Astrocyte (in vitro differentiated cells and primary cell): ENCODE measurements around the gene MSANTD3. TPM values are rescaled to one million over a fixed set of nuclear protein-coding genes. Genes with fewer than 3 reads are reported as not detected.
"Not testable (repeated sequence)": the region's sequence is repeated elsewhere in the genome, so short reads cannot be mapped to it uniquely, and the experiment has no call there.

ENCODE experiments used
- DNase-seq: peaks from one replicate; pipeline ENCODE4 v3.0.0-alpha.2; 2010; ENCODE audit warnings: low read depth
- FAIRE-seq: peaks from 2 replicates; lab custom pipeline; 2011; peaks lifted over from hg19 to GRCh38; lab: Jason Lieb, UNC
- H2AFZ ChIP-seq: 2 replicates; pipeline ENCODE4 v1.6.0; 2012; ENCODE audit warnings: low read depth, low read length, inconsistent platforms
- H3K27ac ChIP-seq: 2 replicates; pipeline ENCODE4 v1.5.1; 2011; ENCODE audit warnings: low read depth, low read length, inconsistent platforms
- H3K27me3 ChIP-seq: 2 replicates; pipeline ENCODE4 v1.6.0; 2011; ENCODE audit warnings: low read length, inconsistent platforms; ENCODE audit not compliant: insufficient read depth
- H3K36me3 ChIP-seq: 2 replicates; pipeline ENCODE4 v1.5.1; 2011; ENCODE audit warnings: low read length, inconsistent platforms; ENCODE audit not compliant: insufficient read depth
- H3K4me1 ChIP-seq: 2 replicates; pipeline ENCODE4 v1.5.1; 2011; ENCODE audit warnings: low read length, inconsistent platforms; ENCODE audit not compliant: insufficient read depth
- H3K4me2 ChIP-seq: 2 replicates; pipeline ENCODE4 v1.6.0; 2012; ENCODE audit warnings: low read length, inconsistent platforms
- H3K4me3 ChIP-seq: 2 replicates; pipeline ENCODE4 v1.5.1; 2011; ENCODE audit warnings: low read depth, mild to moderate bottlenecking, low read length, inconsistent platforms; ENCODE audit not compliant: insufficient read depth
- H3K79me2 ChIP-seq: 2 replicates; pipeline ENCODE4 v1.6.0; 2012; ENCODE audit warnings: mild to moderate bottlenecking, low read length, inconsistent platforms; ENCODE audit not compliant: insufficient read depth
- H3K9ac ChIP-seq: 2 replicates; pipeline ENCODE4 v1.6.0; 2012; ENCODE audit warnings: mild to moderate bottlenecking, low read length, inconsistent platforms
- H3K9me3 ChIP-seq: 2 replicates; pipeline ENCODE4 v1.5.1; 2012; ENCODE audit warnings: low read depth, mild to moderate bottlenecking, low read length, inconsistent platforms; ENCODE audit not compliant: insufficient read depth
- H4K20me1 ChIP-seq: 2 replicates; pipeline ENCODE4 v1.6.0; 2012; ENCODE audit warnings: low read length, inconsistent platforms; ENCODE audit not compliant: insufficient read depth
- H3K27ac Mint-ChIP-seq: one replicate; pipeline ENCODE4 v1.8.0; 2021; ENCODE audit warnings: mild to moderate bottlenecking, mixed read lengths; ENCODE audit not compliant: unreplicated experiment
- H3K27me3 Mint-ChIP-seq: one replicate; pipeline ENCODE4 v1.8.0; 2021; ENCODE audit warnings: low read depth, mixed read lengths; ENCODE audit not compliant: unreplicated experiment
- H3K36me3 Mint-ChIP-seq: one replicate; pipeline ENCODE4 v1.8.0; 2021; ENCODE audit warnings: low read depth, mixed read lengths; ENCODE audit not compliant: unreplicated experiment
- H3K4me1 Mint-ChIP-seq: one replicate; pipeline ENCODE4 v1.8.0; 2021; ENCODE audit warnings: low read depth, mixed read lengths; ENCODE audit not compliant: unreplicated experiment
- H3K4me3 Mint-ChIP-seq: one replicate; pipeline ENCODE4 v1.8.0; 2021; ENCODE audit warnings: mild to moderate bottlenecking, moderate library complexity, mixed read lengths; ENCODE audit not compliant: unreplicated experiment
- H3K9me3 Mint-ChIP-seq: one replicate; pipeline ENCODE4 v1.8.0; 2021; ENCODE audit warnings: mild to moderate bottlenecking, mixed read lengths; ENCODE audit not compliant: unreplicated experiment
- CTCF ChIP-seq: IDR thresholded peaks from 2 replicates; pipeline ENCODE4 v1.5.1; 2011; ENCODE audit warnings: low read depth, mild to moderate bottlenecking, inconsistent platforms, low read length, moderate library complexity; ENCODE audit not compliant: insufficient read depth
- EZH2 ChIP-seq: IDR thresholded peaks from 2 replicates; pipeline ENCODE4 v1.6.1; 2012; ENCODE audit warnings: mild to moderate bottlenecking, low read length, inconsistent platforms; ENCODE audit not compliant: insufficient read depth
- total RNA-seq: library from RNA; stranded (reverse); gene quantifications from 2 replicates; pipeline ENCODE4 v1.2.1, GENCODE V29; 2021

Gene MSANTD3
- total RNA-seq, 1 donor from 2014 or later: 76.0 TPM

GRCh38 chr9:100419166-100419565 lies 7.8 kb upstream of the MSANTD3 start:
- H3K27ac Mint-ChIP-seq: no peak overlapping the region
- FAIRE-seq (no peak), DNase-seq (no peak)

GRCh38 chr9:100421116-100421515 lies 5.8 kb upstream of the MSANTD3 start:
- not testable (repeated sequence) for FAIRE-seq, H2AFZ ChIP-seq, H3K4me3 Mint-ChIP-seq, H3K27me3 Mint-ChIP-seq, H3K4me1 ChIP-seq, H3K9me3 Mint-ChIP-seq, H3K9ac ChIP-seq, H3K27me3 ChIP-seq, DNase-seq, H3K36me3 Mint-ChIP-seq, H3K36me3 ChIP-seq, H3K4me1 Mint-ChIP-seq, H3K27ac Mint-ChIP-seq, H3K9me3 ChIP-seq, H3K4me3 ChIP-seq, H3K79me2 ChIP-seq, H4K20me1 ChIP-seq
- Histone ChIP-seq H3K27ac (peak overlapping the region; percentile 37), H3K4me2 (peak overlapping the region; percentile 19)

More at GRCh38 chr9:100419166-100419565, 7.8 kb upstream of the MSANTD3 start:
- H3K36me3 Mint-ChIP-seq: peaks cover 1% of the 10 kb centered on the region
- Histone ChIP-seq H3K27me3 (no peaks in the 10 kb centered on the region), H4K20me1 (no peaks in the 10 kb centered on the region), H3K36me3 (no peaks in the 10 kb centered on the region), H3K9me3 (no peaks in the 10 kb centered on the region), H3K4me2 (no peak overlapping the region), H3K4me1 (no peaks in the 10 kb centered on the region), H3K4me3 (no peak overlapping the region), H3K79me2 (no peaks in the 10 kb centered on the region), H3K9ac (no peak overlapping the region), H3K27ac (no peak overlapping the region), H2AFZ (no peak overlapping the region)
- TF ChIP-seq CTCF (no peak), EZH2 (no peak)
- no peaks in the 10 kb centered on the region for H3K9me3 Mint-ChIP-seq
- no peaks in the 10 kb centered on the region for H3K27me3 Mint-ChIP-seq
- no peak overlapping the region for H3K4me3 Mint-ChIP-seq
- H3K4me1 Mint-ChIP-seq: no peaks in the 10 kb centered on the region

GRCh38 chr9:100425758-100426157 lies 1.2 kb upstream of the MSANTD3 start:
- peak overlapping the region; percentile 73 for H3K4me3 Mint-ChIP-seq

More at GRCh38 chr9:100425758-100426157, 1.2 kb upstream of the MSANTD3 start:
- no peaks in the 10 kb centered on the region for H3K27me3 Mint-ChIP-seq
- Histone ChIP-seq H3K9me3 (no peaks in the 10 kb centered on the region), H3K27me3 (no peaks in the 10 kb centered on the region), H3K27ac (peak overlapping the region; percentile 99), H3K79me2 (peaks cover 28% of the 10 kb centered on the region), H4K20me1 (no peaks in the 10 kb centered on the region), H2AFZ (peak overlapping the region; percentile 76), H3K36me3 (no peaks in the 10 kb centered on the region), H3K4me1 (peaks cover 29% of the 10 kb centered on the region), H3K9ac (peak overlapping the region; percentile 98), H3K4me2 (peak overlapping the region; percentile 94), H3K4me3 (no peak overlapping the region)
- TF ChIP-seq EZH2: no peak
- TF ChIP-seq CTCF: no peak
- H3K4me1 Mint-ChIP-seq: peaks cover 33% of the 10 kb centered on the region
- peak overlapping the region; percentile 98 for H3K27ac Mint-ChIP-seq
- no peaks in the 10 kb centered on the region for H3K9me3 Mint-ChIP-seq
- DNase-seq (peak; percentile 11), FAIRE-seq (no peak)
- H3K36me3 Mint-ChIP-seq: peaks cover 6% of the 10 kb centered on the region
